HG02973 (cell line): ENCODE results near the gene MAST4.

ENCODE experiments used
- ATAC-seq: cut with Tn5 transposase; IDR thresholded peaks from one replicate; pipeline ENCODE4 v1.9.1; 2021; ENCODE audit warnings: moderate library complexity; ENCODE audit not compliant: unreplicated experiment

MAST4 gene

DNA sequence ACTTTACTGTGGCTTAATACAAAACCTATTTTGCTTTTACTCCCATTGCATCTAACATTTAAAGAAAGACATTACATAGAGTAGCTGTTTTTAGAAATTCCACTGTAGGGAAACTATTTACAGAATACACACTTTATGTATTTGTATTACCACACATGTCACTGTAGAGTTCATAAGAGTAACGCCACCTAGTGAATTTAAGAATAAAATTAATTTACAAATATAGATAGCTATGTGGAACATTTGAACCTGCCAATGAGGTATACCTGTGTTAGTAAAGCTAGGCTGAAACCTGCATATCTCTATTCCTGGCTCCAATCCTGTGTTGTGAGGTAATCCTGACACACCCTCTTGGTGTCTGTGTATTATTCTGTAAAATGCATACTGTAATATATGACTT is 234.4 kb downstream of the MAST4 start:
- ATAC-seq, result no peak

DNA sequence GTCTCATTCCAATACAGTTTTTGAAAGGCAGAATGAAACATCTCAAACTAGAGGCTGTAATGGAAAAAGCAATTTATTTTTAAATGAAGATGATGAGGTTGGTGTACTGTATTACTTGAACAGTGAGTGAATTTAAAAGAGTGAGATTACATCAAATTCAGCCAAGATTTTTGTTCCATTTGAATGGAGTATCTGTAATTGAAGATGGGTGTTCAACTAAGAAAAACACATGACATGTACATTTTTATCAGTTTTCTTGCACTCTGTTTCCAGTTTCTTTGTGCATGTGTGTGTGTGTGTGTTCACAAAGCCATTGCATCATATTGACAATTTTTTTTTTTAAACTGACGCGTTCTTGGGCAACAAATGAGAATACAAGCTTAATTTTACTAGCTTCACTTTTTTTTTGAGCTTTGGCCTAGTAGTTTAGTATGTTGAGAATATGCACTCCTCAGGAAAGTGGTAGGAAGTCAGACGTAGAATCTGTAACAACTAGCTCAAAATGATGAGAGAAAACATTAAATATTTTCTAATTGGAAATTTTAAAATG is 243.5 kb downstream of the MAST4 start:
- no peak for ATAC-seq

DNA sequence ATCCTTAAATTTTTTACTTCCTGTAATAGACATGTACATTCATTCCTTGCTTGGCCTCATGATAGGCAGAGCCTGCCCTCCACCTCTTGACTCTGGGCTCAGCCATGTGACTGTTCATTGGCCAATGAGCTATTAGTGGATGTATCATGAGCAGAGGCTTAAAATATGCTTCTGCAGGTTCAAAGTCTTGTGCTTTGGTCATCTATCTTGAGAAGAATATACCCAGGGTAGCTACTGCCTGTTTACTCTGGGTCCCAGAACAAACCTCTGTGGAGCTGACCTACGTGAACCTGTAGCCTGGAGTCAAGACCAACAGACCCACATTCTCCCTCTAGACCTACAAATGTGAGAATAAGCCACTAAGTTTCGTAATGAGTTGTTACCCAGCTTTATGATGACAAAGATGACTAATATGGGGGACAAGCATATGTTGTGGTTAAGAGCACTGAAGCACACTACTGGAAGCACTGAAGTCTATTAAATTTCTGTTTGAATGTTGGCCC is 244.4 kb downstream of the MAST4 start:
- peak; percentile 100 for ATAC-seq

DNA sequence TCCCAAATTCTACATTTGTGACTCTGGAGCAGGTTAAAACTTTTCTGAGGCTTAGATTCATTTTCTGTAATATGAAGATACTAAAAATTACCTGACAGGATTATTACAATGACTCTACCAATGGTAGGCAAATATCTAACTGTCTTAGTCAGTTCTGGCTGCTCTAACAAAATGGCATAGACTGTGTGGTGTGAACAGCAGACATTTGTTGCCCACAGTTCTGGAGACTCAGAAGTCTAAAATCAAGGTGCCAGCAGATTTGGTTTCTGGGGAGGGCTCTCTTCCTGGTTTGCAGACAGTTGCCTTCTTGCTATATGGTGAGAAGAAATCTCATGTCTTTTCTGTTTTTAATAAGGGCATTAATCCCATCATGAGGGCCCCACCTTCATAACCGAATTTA is 245.1 kb downstream of the MAST4 start:
- no peak for ATAC-seq

DNA sequence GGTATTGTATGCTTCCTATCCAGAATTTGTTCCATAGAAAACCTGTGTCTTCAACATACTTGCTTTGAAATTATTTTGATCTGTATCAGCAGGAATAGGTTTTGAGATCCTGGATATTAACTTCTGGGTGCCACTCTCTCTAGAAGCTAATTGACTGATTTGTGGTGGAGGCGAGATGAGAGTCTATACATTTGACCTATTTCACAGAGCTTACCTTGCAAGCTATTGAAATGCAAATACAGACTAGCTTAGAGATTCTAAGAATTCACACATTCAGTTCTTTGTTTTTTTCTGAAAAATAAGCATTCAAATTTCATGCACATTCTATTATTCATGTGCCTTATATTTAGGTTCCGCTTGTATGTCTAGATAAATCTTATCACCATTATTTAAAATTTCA is 246.3 kb downstream of the MAST4 start:
- no peak for ATAC-seq

DNA sequence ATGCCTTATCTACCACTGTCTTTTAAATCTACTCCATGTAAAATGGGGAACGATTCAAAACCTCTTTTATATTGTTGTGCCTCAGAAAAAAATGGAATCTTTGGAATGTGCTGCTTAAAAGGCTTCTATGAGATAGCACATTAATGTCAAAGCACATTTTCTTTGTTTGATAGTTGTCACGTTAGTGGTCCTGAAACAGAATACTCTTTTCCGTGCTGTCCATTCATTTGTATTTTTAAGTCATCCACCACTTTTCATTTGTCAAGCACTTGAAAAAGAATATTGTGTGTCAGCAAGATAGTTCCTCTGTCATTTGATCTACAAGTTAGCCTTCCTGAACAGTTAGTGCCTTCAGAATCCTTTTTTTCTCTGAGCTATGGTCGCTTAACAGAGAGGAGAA is 246.9 kb downstream of the MAST4 start:
- no peak for ATAC-seq

DNA sequence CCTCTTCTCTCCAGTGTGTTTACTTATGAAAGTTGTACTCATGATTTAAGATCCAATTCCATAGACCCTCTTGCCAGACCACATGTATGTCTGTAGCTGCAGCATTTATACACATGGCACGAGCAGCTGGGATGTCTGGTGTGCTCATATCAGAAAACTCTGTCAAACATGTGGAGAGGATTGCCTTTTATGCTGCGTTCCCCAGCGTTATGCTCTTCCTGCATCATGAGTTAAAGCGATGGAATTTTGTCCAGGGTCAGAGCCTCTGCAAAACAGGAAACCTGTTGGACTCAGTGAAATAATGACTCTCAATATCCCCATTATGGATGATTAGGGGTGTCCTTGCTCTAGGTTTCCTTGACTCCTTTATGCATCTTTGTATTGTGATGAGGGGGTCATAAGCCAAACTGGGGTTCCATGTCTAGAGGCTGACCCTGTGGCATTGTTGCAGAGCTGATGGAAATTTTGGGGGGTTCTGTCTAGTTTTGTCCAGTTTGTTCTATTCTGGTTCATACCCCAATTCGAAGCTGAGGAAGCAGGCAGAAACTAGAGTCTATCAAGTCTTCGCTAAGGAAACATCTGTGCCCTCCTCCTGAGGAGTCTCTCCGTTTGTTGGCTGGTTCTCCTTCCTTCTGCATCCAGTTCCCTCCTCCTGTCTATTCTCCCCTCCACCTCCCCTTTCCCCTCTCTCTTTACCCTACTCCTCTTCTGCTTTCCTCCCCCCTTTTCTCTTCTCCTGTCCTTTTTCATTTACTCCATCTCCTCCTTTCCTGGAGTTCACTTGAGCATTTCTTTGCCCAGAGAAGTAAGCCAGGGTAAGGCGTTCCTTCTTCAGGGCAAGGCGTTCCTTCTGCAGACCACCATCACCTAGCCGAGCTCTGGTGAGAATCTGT is 252.8 kb downstream of the MAST4 start:
- ATAC-seq, result no peak

DNA sequence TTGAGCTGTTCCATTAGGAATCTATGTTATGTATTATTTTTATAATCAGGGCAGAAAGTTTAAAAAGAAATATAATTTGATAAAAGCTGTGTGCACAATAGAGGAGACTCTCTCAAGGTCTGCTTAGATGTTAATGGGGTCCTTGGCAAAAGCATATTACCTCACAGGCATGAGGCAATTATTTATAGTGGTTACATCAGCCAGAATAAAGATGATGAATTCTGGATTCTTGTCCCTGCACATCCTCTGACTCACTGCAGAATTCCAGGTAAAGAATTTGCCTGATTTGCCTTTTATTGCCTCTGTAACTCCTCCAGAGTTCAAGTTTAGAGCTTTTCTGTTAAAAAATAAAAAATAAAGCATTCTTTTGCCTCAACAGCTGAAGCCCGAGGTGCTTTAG is 253.6 kb downstream of the MAST4 start:
- no peak for ATAC-seq

DNA sequence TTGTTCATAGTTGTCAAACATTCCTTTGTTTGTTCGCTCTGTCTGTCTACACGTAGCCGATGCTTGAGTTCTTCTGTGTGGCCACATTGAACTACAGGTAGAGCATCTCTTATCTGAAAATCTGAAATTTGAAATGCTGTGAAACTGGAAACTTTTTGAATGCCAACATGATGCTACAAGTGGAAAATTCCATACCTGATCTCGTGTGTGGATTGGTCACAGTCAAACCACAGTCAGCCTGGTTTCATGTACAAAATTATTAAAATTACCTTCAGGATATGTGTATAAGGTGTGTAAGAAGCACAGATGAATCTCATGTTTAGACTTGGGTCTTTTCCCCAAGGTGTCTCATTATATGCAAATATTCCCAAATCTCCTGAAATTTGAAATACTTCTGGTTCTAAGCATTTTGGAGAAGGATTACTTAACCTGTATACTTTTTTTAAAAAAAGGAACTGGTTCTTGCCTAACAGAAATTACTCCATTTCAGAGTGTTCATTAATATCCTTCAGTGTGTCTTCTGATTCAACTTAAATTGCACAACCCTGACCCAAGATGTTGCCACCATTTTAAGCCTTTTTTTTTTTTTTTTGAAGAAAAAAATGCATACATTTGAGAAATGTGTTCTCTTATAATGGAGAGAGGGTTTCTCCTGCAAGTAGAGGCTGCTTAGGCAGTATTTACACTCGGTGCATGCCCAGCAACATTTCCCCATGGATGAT is 254.3 kb downstream of the MAST4 start:
- ATAC-seq, result no peak

DNA sequence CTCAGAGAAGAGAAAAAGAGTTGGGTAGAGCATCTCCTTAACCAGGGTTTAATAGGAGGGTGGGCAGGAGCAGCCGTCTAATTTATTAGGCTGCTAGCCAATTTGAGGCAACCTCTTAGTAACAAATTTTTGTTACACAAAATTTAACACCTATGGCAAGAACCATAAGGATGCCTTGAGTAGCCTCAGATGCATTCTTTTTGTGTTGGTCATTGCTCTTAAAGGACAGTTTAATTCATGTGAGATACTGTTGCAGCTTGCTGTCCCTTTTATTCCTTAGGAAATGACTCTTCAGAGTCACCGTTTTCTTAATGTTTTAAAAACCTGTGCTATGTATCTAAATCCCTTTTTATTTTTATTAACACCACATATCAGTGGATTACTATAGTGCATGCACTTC is 255.1 kb downstream of the MAST4 start:
- no peak for ATAC-seq

DNA sequence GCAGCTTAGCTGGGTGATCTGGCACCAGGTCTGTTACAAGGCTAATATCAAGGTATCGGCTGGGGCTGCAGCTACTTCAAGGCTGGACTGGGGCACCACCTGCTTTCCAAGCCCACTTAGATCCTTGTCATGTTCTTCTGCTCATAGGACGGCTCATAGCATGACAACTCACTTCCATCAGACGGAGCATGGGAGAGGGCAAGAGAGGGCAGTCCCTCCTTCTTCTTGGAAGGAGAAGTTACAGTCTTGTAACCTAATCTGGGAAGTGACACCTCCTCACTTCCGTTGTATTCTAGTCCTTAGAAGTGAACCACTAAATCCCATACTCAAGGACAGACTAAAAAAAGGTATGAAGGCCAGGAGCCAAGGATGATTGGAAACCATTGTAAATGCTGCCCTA is 258.2 kb downstream of the MAST4 start:
- no peak for ATAC-seq

DNA sequence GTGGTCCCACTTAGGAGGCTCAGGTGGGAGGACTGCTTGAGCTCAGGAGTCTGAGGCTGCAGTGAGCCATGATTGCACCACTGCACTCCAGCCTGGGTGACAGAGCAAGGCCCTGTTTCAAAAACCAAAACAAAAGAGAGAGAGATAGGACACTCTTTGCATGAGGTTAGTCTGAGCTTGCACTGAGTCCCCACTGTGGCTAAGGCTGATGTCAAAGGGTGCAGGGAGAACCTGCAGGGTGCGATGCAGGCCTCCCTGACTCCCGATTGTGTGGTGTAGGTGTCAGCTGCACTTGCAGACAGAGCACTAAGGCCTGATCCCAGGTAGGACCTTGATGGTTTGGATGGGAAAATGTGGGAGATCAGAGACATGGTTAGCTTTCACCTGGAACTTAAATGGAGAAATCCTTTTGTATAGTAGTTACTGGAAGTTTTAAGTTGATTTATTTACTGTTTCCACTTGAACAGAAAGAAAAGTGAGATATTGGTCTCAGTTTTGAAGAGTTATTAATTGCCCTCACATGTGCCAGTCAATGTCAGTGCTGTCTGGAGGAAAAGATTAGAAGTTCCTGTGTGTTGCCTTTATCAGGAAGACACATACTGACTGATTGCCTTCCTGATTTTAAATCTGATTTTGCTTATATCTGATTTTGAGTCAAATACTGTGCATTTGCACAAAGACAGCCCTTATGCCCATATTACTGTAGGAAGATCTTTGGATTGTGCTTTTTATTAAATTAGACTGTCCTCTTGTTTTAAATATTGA is 260.0 kb downstream of the MAST4 start:
- no peak for ATAC-seq

DNA sequence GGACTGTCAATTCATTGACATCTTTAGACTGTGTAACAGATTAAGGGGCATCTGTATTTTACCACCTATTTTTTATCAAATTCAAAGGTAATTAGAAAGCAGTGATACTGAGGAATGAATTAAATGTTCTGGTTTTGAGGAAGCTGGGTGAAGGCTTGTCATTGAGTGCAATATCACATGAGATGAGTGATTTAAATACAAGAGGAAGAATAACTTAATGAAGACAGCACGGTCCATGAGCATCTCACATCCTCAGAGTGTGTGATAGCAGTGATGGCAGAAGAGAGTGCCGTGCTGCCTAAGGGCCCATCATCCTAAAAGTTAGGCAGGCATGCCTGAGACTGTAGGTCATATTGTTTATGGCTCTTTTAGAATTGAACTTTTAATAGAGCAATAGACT is 263.3 kb downstream of the MAST4 start:
- no peak for ATAC-seq

DNA sequence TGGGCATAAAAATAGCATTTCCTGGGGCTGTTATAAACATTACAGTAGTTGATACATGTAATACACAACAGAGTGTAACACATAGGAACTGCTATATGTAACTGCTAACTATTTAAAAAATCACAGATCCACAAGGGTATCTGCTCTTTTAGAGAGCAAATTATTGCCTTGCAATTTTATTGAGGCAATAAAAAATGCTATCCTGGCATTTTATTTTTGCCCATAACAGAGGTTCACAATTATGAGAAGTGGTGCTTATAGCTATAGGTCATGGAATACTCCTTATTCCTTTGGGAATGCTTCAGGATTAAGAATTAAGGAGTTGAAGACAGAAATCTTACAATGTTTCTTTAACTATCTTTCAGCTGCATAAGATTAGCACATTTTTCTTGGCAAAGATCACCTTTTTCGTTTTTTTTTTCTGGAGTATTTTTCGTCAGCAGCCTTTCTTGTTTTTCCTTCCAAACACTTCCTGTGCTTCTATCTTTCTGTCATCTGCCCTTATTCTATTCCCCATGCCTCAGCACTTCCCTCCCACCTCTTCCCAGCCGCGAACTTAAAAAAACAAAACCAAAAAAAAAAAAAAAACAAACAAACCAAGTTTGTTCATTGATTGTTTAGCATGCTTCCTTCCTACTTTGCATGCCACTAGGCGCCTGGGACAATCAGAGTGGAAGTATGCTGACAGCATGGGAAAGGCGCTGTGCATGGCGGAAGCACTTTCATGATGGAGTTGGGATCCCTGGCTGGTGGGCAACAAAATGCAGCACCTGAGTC is 264.2 kb downstream of the MAST4 start:
- no peak for ATAC-seq

DNA sequence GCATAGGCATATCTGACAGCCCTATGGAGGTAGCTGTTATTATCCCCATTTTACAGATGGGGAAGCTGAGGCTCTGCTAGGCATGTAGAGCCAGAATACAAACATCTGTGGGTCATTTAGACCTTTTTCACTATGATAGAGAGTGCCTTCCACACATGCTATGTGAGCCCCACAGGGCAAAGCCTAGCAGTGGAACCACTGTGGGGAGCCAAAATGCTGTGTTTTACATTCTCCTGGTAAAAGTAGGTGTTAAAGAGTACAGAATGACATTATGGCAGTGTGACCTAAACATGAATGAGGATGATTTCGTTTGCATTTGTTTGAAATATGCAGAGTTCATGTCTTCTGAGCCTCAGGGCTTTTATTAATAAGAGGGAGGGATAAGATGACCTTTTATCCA is 265.2 kb downstream of the MAST4 start:
- ATAC-seq, result no peak

DNA sequence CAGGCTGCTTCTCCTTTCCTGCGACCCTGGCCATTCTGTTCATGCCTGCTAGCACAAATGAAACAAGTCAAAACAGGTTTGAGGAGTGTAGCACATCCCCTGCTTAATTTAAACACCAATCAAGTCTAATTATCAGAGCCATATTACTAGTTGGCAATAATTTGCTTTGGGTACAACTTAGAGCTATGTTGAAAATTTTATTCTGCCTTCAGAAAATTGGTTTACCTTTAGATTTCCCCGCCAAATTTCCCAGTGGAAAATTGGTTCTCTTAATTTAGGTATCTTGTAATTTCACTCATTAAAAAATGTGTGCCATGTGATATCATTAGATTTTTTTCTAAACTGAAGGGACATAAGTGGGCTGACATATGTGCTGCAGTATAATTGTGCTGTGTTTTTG is 265.8 kb downstream of the MAST4 start:
- ATAC-seq, result no peak

DNA sequence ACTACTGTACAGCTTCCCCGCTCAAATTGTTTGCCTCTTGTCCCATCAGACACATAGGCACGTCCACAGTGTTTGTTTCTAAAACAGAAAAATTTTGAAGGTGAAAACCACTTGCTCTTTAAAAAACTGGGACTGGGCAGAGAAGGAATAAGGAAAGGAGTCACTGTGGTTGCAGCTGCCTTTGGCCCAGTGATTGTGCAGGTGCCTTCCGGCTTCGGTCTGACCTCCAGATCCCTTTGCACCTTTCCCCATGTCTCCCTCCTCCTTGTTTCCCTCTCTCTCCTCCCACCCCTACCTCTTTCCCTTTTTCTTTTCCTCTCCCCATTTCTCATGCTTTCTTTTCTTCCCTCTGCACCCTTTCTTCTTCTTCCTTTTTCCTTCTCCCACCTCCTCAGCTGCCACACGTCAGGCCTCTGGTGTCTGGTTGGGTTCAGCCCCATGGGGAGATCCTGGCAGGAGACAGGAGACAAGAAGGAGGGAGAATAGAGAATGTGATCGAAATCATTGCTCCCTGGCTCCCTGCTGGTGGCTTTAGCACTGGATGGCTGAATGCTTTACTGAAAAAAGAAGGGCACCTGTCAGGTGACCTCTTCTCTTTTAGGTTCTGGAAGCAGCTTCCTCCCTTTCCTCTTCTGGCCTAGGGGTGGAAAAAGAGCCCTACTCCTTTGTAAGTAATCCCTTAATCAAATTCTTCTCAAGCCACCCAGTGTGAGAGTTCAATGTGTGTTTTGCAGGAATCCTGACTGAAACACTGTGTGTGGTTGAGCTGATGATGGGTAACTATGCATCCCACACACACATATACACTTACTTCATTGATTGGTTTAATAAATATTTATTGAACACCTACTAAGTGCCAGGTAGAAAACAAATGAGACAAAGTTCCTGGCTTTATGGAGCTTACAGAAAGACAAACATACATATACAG is 267.3 kb downstream of the MAST4 start:
- no peak for ATAC-seq

DNA sequence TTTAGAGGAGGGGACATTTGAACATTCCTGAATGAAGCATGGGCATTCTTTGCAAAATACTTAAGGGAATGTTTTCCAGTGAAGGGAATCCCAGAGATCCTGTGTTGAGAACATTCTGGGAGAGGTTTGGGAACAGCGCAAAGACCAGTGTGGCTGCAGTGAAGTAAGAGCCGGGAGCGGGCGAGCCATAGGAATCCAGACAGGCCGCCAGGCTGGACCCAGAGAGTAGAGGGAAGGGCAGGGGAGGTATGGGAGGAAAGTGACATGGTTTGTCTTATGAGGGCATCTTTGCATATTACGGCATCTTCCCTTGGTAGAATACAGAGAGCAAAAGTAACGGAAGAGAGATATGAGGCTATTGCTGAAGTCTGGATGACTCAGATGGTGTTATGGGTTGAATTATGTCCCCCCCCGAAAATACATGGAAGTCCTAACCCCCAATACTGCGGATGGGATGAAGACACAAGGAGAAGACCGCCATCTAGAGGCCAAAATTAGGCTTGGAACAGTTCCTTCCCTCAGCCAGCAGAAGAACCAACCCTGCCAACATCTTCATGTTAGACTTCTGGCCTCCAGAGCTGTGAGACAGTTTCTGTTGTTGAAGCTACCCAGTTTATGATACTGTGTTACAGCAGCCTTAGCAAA is 268.2 kb downstream of the MAST4 start:
- ATAC-seq, result peak; percentile 58
